ENCODE results near the gene POLR1F.

DNA sequence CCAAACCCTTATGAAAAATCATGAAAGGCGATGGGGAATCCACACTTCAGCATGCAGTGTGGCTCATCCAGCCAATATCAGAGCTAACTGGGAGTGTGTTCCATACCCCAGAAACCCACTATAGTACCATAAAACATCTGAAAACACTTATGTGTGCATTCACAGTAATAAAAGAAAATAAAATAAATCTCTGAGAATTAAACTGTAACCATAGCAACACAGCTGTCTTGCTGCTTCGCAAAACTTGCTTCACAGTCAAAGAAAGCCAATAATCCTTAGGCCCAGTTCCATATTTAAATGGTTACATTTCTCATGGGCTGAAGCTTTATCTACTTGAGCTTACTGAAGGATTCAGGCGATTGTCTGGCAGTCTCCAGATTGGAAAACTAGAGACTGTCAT lies 19.9 kb upstream of the POLR1F start:
- TF ChIP-seq CTCF (IDR thresholded peaks at IDR 0.05) (no peak), EP300 (IDR thresholded peaks at IDR 0.05) (no peak), POLR2A (IDR thresholded peaks at IDR 0.05) (no peak)

Measured in suprapubic skin (tissue), 3 donors.